ENCODE data around the gene CNTNAP5. TPM values are rescaled to one million over a fixed set of nuclear protein-coding genes. Genes with fewer than 3 reads are reported as not detected.

Gene CNTNAP5
- total and polyA plus RNA-seq, 7 donors: not detected

DNA sequence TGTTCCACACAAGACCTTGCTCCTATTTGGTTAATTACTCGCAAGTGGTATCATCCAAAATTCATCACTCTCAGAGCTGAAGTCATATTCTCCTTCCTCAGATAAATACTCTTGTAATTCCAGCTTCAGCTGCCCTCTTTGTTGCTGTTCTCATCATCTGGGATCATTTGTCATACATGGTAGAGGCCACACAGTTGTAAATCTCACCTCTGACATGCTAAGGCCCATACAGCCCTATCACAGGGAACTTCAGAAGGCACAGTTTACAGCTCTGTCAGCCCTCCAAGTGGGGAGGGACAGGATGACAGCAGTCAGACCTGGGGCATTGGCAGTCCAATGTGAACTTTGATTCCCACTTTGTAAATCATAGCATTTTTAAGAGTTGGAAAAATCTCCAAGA, 399.0 kb downstream of the CNTNAP5 start:
- Histone ChIP-seq H3K27ac (no peak overlapping the region), H3K4me3 (no peak overlapping the region), H3K4me1 (no peaks in the 10 kb centered on the region), H3K9me3 (no peaks in the 10 kb centered on the region), H3K36me3 (ENCODE audit: insufficient read depth in 1 of 2, low read depth in 1 of 2) (no peaks in the 10 kb centered on the region), H3K27me3 (ENCODE audit: insufficient read depth in 3 of 3, low read length in 2 of 3) (no peaks in the 10 kb centered on the region)
- intact Hi-C loops (cut with DNase I): no loop called here
- DNase-seq (no peak), ATAC-seq (no peak)
- TF ChIP-seq, protein P1, sequence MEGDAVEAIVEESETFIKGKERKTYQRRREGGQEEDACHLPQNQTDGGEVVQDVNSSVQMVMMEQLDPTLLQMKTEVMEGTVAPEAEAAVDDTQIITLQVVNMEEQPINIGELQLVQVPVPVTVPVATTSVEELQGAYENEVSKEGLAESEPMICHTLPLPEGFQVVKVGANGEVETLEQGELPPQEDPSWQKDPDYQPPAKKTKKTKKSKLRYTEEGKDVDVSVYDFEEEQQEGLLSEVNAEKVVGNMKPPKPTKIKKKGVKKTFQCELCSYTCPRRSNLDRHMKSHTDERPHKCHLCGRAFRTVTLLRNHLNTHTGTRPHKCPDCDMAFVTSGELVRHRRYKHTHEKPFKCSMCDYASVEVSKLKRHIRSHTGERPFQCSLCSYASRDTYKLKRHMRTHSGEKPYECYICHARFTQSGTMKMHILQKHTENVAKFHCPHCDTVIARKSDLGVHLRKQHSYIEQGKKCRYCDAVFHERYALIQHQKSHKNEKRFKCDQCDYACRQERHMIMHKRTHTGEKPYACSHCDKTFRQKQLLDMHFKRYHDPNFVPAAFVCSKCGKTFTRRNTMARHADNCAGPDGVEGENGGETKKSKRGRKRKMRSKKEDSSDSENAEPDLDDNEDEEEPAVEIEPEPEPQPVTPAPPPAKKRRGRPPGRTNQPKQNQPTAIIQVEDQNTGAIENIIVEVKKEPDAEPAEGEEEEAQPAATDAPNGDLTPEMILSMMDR (IDR thresholded peaks at IDR 0.05): no peak
- WGBS, 3 donors: 84 to 97% (median 96%) methylated on average over 1 of the region's 1 CpG

DNA sequence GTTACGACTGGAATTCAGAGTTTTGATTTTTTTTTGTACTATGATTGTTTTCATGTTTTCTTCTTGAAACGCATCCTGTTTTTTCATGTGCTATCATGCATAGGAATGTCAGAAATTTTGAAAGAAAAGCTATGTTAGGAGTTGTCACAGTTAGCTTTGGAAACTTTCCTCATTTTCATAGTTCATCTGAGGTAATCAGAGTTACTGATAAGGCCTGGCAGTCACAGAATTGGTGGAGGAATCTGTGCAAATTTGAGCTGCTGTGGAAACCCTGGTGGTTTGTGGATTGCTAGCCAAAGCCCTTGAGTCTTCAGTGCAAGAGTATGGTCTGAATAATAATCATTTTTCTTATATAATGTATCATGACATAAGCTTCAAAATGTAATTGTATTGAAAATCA, 401.0 kb downstream of the CNTNAP5 start:
- intact Hi-C loops (cut with DNase I): no loop called here
- H3K4me3 ChIP-seq: no peak overlapping the region

DNA sequence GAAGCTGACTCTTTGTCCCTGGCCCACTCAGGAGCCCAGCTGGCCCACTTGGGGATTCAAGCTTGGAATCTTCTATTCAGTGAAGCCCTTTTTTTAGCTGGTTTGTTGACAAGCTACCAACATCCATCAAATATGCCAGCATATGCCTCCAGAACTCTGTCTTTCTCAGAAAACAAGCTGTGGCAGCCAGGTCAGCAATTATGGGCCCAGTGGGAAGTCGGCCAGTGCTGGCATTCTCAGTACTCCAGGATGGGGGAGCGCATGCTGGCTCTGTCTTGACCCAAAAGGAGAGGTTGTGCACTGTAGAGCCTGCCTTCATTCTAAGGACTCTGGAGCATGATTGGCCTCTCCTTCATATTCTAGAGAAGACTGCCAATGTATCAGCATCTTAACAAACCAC, 401.5 kb downstream of the CNTNAP5 start:
- 66 to 77% (median 75%) methylated on average over 2 of the region's 2 CpGs for WGBS, 3 donors
- no peaks in the 10 kb centered on the region for H3K4me1 ChIP-seq
- no peak for DNase-seq
- TF ChIP-seq, protein P1 (IDR thresholded peaks at IDR 0.05): no peak
- no peak for ATAC-seq
- no peak overlapping the region for H3K4me3 ChIP-seq
- H3K27ac ChIP-seq: no peak overlapping the region
- no peaks in the 10 kb centered on the region for H3K36me3 ChIP-seq (ENCODE audit: insufficient read depth in 1 of 2, low read depth in 1 of 2)
- intact Hi-C loops (cut with DNase I): no loop called here
- no peaks in the 10 kb centered on the region for H3K9me3 ChIP-seq
- no peaks in the 10 kb centered on the region for H3K27me3 ChIP-seq (ENCODE audit: insufficient read depth in 3 of 3, low read length in 2 of 3)

More for the DNA sequence above, 401.0 kb downstream of the CNTNAP5 start:
- Histone ChIP-seq H3K27me3 (ENCODE audit: insufficient read depth in 3 of 3, low read length in 2 of 3) (no peaks in the 10 kb centered on the region), H3K27ac (no peak overlapping the region), H3K4me1 (no peaks in the 10 kb centered on the region), H3K36me3 (ENCODE audit: insufficient read depth in 1 of 2, low read depth in 1 of 2) (no peaks in the 10 kb centered on the region), H3K9me3 (no peaks in the 10 kb centered on the region)
- 79 to 86% (median 83%) methylated on average over 2 of the region's 2 CpGs for WGBS, 3 donors
- TF ChIP-seq, protein P1 (IDR thresholded peaks at IDR 0.05): no peak
- DNase-seq (no peak), ATAC-seq (no peak)

DNA sequence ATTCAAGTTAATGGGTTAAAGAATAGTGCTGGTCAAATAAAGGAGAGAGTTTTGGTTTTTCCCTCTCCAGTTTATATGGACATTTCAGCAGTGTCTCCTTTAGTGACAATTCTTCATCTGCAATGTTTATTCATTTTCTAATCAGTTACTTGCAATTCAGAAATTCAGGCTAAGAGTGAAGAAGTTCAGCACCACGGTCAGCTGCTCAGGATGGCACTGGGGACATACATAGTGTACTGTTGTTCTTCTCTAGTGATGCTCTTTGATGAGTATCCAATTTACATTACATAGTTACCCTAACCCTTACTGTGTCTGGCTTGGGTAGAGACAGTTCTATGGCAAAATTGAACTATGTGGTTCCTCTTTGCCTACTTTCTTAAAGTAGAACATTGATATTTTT, 412.7 kb downstream of the CNTNAP5 start:
- H3K36me3 ChIP-seq (ENCODE audit: insufficient read depth in 1 of 2, low read depth in 1 of 2): no peaks in the 10 kb centered on the region
- TF ChIP-seq, protein P1 (IDR thresholded peaks at IDR 0.05): no peak
- no peak overlapping the region for H3K27ac ChIP-seq
- ATAC-seq (no peak), DNase-seq (no peak)
- H3K4me3 ChIP-seq: no peak overlapping the region
- H3K9me3 ChIP-seq: peaks cover 4% of the 10 kb centered on the region
- intact Hi-C loops (cut with DNase I): no loop called here
- H3K4me1 ChIP-seq: no peaks in the 10 kb centered on the region
- WGBS, 3 donors: 58 to 75% (median 72%) methylated on average over 1 of the region's 1 CpG
- no peaks in the 10 kb centered on the region for H3K27me3 ChIP-seq (ENCODE audit: insufficient read depth in 3 of 3, low read length in 2 of 3)

DNA sequence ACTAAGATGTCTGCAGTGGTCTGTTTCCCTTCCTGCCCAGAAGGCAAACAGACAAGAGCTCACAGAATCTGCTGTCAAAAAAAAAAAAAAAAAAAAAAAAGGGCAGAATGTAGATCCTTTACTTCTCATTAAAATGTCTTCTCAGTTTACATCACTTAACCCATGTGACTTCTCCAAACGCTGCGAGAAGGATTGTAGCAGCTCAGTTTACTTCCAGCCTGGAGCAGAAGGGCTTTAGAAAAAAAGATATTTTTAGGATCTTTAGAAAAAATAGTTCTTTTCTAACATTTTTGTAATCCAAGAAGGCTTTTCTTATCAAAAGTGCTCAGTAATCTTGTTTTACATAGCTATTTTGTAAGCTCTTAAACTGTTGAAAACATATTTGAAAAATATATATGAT, 425.4 kb downstream of the CNTNAP5 start:
- no peaks in the 10 kb centered on the region for H3K4me1 ChIP-seq
- DNase-seq (no peak), ATAC-seq (no peak)
- intact Hi-C loops (cut with DNase I): no loop called here
- H3K9me3 ChIP-seq: no peaks in the 10 kb centered on the region
- no peaks in the 10 kb centered on the region for H3K27me3 ChIP-seq (ENCODE audit: insufficient read depth in 3 of 3, low read length in 2 of 3)
- no peaks in the 10 kb centered on the region for H3K36me3 ChIP-seq (ENCODE audit: insufficient read depth in 1 of 2, low read depth in 1 of 2)
- 13 to 24% (median 15%) methylated on average over 2 of the region's 2 CpGs for WGBS, 3 donors
- no peak overlapping the region for H3K27ac ChIP-seq
- no peak overlapping the region for H3K4me3 ChIP-seq
- TF ChIP-seq, protein P1 (IDR thresholded peaks at IDR 0.05): no peak

All from psoas muscle (tissue), 8 donors.